Measurements from ENCODE around the gene DNMT3A. TPM values are rescaled to one million over a fixed set of nuclear protein-coding genes. Genes with fewer than 3 reads are reported as not detected.
A peak's percentile ranks its signal among the peaks of the same experiment; 100 is the strongest.
"Not testable (repeated sequence)": the region's sequence is repeated elsewhere in the genome, so short reads cannot be mapped to it uniquely, and the experiment has no call there.

Gene DNMT3A
- total RNA-seq, 2 donors from 2014 or later: 55.2 to 64.6 TPM

GRCh38 chr2:25272705-25273104 is 69.0 kb downstream of the DNMT3A start:
- not testable (repeated sequence) for H3K9me3 Mint-ChIP-seq; H3K4me3 Mint-ChIP-seq; H3K27me3 Mint-ChIP-seq; H3K27ac Mint-ChIP-seq; ATAC-seq (replicated peaks)
- Mint-ChIP-seq H3K4me1 (peaks cover 39% of the 10 kb centered on the region), H3K36me3 (ENCODE audit: low read depth) (peaks cover 69% of the 10 kb centered on the region)

- H3K27ac Mint-ChIP-seq: peak overlapping the region; percentile 46
- H3K4me1 Mint-ChIP-seq: peaks cover 34% of the 10 kb centered on the region
- H3K9me3 Mint-ChIP-seq: no peaks in the 10 kb centered on the region
- peaks cover 93% of the 10 kb centered on the region for H3K36me3 Mint-ChIP-seq (ENCODE audit: low read depth)
- no peaks in the 10 kb centered on the region for H3K27me3 Mint-ChIP-seq
- no peak for ATAC-seq (replicated peaks)
- H3K4me3 Mint-ChIP-seq: no peak overlapping the region
Observed at GRCh38 chr2:25270061-25270460, 71.7 kb downstream of the DNMT3A start.

GRCh38 chr2:25269233-25269632 is 72.5 kb downstream of the DNMT3A start:
- no peak for ATAC-seq (replicated peaks)
- Mint-ChIP-seq H3K27ac (peak overlapping the region; percentile 46), H3K36me3 (ENCODE audit: low read depth) (peaks cover 96% of the 10 kb centered on the region), H3K9me3 (no peaks in the 10 kb centered on the region), H3K4me3 (no peak overlapping the region), H3K4me1 (peaks cover 30% of the 10 kb centered on the region), H3K27me3 (no peaks in the 10 kb centered on the region)

- H3K36me3 Mint-ChIP-seq (ENCODE audit: low read depth): peaks cover 96% of the 10 kb centered on the region
- peak overlapping the region; percentile 36 for H3K27ac Mint-ChIP-seq
Observed at GRCh38 chr2:25268139-25268538, 73.6 kb downstream of the DNMT3A start.

GRCh38 chr2:25266399-25266798 is 75.3 kb downstream of the DNMT3A start:
- H3K36me3 Mint-ChIP-seq (ENCODE audit: low read depth): peaks cover 97% of the 10 kb centered on the region
- H3K27me3 Mint-ChIP-seq: no peaks in the 10 kb centered on the region
- H3K4me1 Mint-ChIP-seq: peaks cover 18% of the 10 kb centered on the region
- H3K27ac Mint-ChIP-seq: peak overlapping the region; percentile 27
- no peak overlapping the region for H3K4me3 Mint-ChIP-seq
- no peak for ATAC-seq (replicated peaks)
- H3K9me3 Mint-ChIP-seq: no peaks in the 10 kb centered on the region

More at GRCh38 chr2:25268139-25268538, 73.6 kb downstream of the DNMT3A start:
- ATAC-seq (replicated peaks): no peak
- no peaks in the 10 kb centered on the region for H3K9me3 Mint-ChIP-seq
- no peak overlapping the region for H3K4me3 Mint-ChIP-seq
- H3K27me3 Mint-ChIP-seq: no peaks in the 10 kb centered on the region
- peaks cover 19% of the 10 kb centered on the region for H3K4me1 Mint-ChIP-seq

- Mint-ChIP-seq H3K4me1 (peaks cover 18% of the 10 kb centered on the region), H3K36me3 (ENCODE audit: low read depth) (peaks cover 95% of the 10 kb centered on the region), H3K27ac (no peak overlapping the region), H3K4me3 (no peak overlapping the region), H3K27me3 (no peaks in the 10 kb centered on the region), H3K9me3 (no peaks in the 10 kb centered on the region)
- no peak for ATAC-seq (replicated peaks)
Observed at GRCh38 chr2:25265802-25266201, 75.9 kb downstream of the DNMT3A start.

GRCh38 chr2:25265001-25265400 is 76.7 kb downstream of the DNMT3A start:
- no peaks in the 10 kb centered on the region for H3K9me3 Mint-ChIP-seq

GRCh38 chr2:25262288-25262687 is 79.4 kb downstream of the DNMT3A start:
- peak overlapping the region; percentile 11 for H3K27ac Mint-ChIP-seq
- peaks cover 7% of the 10 kb centered on the region for H3K4me1 Mint-ChIP-seq
- no peaks in the 10 kb centered on the region for H3K27me3 Mint-ChIP-seq
- no peak for ATAC-seq (replicated peaks)
- no peaks in the 10 kb centered on the region for H3K9me3 Mint-ChIP-seq
- peaks cover 76% of the 10 kb centered on the region for H3K36me3 Mint-ChIP-seq (ENCODE audit: low read depth)
- H3K4me3 Mint-ChIP-seq: no peak overlapping the region

More at GRCh38 chr2:25265001-25265400, 76.7 kb downstream of the DNMT3A start:
- Mint-ChIP-seq H3K4me3 (no peak overlapping the region), H3K27me3 (no peaks in the 10 kb centered on the region), H3K4me1 (peaks cover 15% of the 10 kb centered on the region), H3K27ac (no peak overlapping the region), H3K36me3 (ENCODE audit: low read depth) (peaks cover 95% of the 10 kb centered on the region)
- no peak for ATAC-seq (replicated peaks)

- Mint-ChIP-seq H3K27ac (peak overlapping the region; percentile 48), H3K4me3 (no peak overlapping the region), H3K4me1 (peaks cover 8% of the 10 kb centered on the region), H3K9me3 (no peaks in the 10 kb centered on the region), H3K36me3 (ENCODE audit: low read depth) (peaks cover 74% of the 10 kb centered on the region), H3K27me3 (no peaks in the 10 kb centered on the region)
- no peak for ATAC-seq (replicated peaks)
Observed at GRCh38 chr2:25259737-25260124, 82.0 kb downstream of the DNMT3A start.

- Mint-ChIP-seq H3K9me3 (no peaks in the 10 kb centered on the region), H3K27me3 (no peaks in the 10 kb centered on the region), H3K4me1 (peaks cover 8% of the 10 kb centered on the region), H3K36me3 (ENCODE audit: low read depth) (peaks cover 74% of the 10 kb centered on the region), H3K4me3 (no peak overlapping the region), H3K27ac (peak overlapping the region; percentile 31)
- ATAC-seq (replicated peaks): no peak
Observed at GRCh38 chr2:25258847-25259736, 82.6 kb downstream of the DNMT3A start.

- no peak overlapping the region for H3K4me3 Mint-ChIP-seq
- no peaks in the 10 kb centered on the region for H3K27me3 Mint-ChIP-seq
- peaks cover 10% of the 10 kb centered on the region for H3K4me1 Mint-ChIP-seq
- peaks cover 71% of the 10 kb centered on the region for H3K36me3 Mint-ChIP-seq (ENCODE audit: low read depth)
- peak overlapping the region; percentile 31 for H3K27ac Mint-ChIP-seq
- no peaks in the 10 kb centered on the region for H3K9me3 Mint-ChIP-seq
- ATAC-seq (replicated peaks): no peak
Observed at GRCh38 chr2:25257931-25258846, 83.5 kb downstream of the DNMT3A start.

GRCh38 chr2:25257032-25257552 is 84.6 kb downstream of the DNMT3A start:
- Mint-ChIP-seq H3K4me1 (peaks cover 12% of the 10 kb centered on the region), H3K9me3 (no peaks in the 10 kb centered on the region), H3K36me3 (ENCODE audit: low read depth) (peaks cover 67% of the 10 kb centered on the region), H3K27ac (peak overlapping the region; percentile 53), H3K4me3 (no peak overlapping the region), H3K27me3 (no peaks in the 10 kb centered on the region)
- no peak for ATAC-seq (replicated peaks)

- ATAC-seq (replicated peaks): no peak
- Mint-ChIP-seq H3K27ac (peak overlapping the region; percentile 53), H3K9me3 (no peaks in the 10 kb centered on the region), H3K36me3 (ENCODE audit: low read depth) (peaks cover 61% of the 10 kb centered on the region), H3K4me3 (no peak overlapping the region), H3K4me1 (peaks cover 12% of the 10 kb centered on the region), H3K27me3 (no peaks in the 10 kb centered on the region)
Observed at GRCh38 chr2:25256488-25256875, 85.2 kb downstream of the DNMT3A start.

GRCh38 chr2:25255745-25256487 is 85.8 kb downstream of the DNMT3A start:
- no peaks in the 10 kb centered on the region for H3K9me3 Mint-ChIP-seq
- ATAC-seq (replicated peaks): no peak
- H3K27ac Mint-ChIP-seq: peak overlapping the region; percentile 53
- no peaks in the 10 kb centered on the region for H3K27me3 Mint-ChIP-seq
- peaks cover 58% of the 10 kb centered on the region for H3K36me3 Mint-ChIP-seq (ENCODE audit: low read depth)
- peaks cover 12% of the 10 kb centered on the region for H3K4me1 Mint-ChIP-seq
- H3K4me3 Mint-ChIP-seq: no peak overlapping the region
